GM19468 (cell line): ENCODE measurements around the gene C17orf100.

ENCODE experiments used
- ATAC-seq: cut with Tn5 transposase; IDR thresholded peaks from one replicate; pipeline ENCODE4 v1.9.1; 2021; ENCODE audit warnings: mild to moderate bottlenecking, moderate library complexity, moderate number of reproducible peaks; ENCODE audit not compliant: unreplicated experiment; ENCODE audit errors: extremely low read depth

C17orf100 gene

DNA sequence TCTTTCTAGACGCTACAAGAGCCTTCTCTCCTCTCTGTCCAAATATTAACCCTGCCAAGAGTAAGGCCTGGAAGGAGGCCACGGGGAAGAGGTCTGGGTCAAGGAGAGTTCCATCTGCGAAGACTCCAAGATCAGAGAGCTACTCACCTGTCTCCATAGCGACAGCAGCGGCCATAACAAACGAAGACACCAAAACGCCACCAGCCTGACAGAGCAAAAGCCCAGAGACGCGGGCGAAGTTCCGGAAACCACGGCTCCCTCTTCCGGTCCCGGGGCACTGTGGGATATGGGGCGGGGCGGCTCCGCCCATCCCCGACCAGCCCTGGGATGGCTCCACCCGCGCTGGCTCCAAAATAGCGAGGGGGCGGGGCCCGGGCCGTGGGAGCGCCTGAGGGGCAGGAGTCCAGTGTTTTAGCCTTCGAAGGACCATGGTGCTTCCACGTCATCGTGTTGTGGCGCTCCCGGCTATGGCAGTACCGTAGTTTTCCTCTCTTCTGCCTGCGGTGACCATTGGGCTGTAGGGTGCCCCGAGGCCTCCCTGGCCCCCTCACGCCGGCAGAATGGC, at the start of gene C17orf100, which contains the start of gene MED31:
C17orf100 (plus strand) TSS at position 409 of the 565 bp plus-strand sequence; CDS start at position 561, 152 bp downstream.
MED31 (minus strand) TSS at position 252 of the 565 bp plus-strand sequence; CDS start at position 175, 77 bp downstream.
- ATAC-seq: peak; percentile 78

DNA sequence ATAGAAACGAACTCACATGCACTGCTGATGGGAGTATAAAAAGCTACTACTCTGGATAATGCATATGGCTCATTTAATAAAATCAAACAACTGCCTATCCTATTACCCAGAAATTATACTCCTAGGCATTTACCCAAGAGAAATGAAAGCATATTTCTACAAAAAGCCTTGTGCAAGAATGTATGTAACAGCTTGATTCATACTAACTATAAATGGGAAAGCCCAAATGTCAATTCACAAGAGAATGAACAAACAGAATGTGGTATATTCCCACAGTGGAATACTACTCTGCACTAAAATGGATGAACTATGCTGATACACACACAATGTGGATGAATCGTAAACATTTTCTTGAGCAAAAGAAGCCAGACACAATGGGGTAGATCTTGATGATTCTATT, 49.4 kb upstream of the C17orf100 start:
- ATAC-seq: no peak

DNA sequence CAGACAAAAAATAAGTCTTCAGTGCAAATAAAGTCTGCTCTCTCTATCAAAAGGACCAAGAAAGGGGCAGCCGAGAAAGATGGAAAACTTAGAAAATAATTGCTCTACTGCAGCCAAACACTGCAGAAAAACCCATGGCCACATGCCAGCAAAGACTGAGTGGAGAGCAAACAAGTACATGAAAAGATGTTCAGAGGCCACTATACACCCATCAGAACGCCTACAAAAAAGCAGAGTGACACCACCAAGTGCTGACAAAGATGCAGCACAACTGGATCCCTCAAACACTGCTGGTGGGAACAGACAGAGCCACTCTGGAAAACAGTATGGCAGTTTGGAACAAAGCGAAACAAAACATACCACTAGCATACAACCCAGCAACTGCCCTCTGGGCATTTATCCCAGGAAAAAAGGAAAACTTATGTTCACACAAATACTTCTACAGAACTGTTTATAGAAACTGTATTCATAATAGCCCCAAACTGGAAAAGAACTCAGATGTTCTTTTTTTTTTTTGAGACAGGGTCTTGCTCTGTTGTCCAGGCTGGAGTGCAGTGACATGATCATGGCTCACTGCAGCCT, 47.7 kb upstream of the C17orf100 start:
- no peak for ATAC-seq

DNA sequence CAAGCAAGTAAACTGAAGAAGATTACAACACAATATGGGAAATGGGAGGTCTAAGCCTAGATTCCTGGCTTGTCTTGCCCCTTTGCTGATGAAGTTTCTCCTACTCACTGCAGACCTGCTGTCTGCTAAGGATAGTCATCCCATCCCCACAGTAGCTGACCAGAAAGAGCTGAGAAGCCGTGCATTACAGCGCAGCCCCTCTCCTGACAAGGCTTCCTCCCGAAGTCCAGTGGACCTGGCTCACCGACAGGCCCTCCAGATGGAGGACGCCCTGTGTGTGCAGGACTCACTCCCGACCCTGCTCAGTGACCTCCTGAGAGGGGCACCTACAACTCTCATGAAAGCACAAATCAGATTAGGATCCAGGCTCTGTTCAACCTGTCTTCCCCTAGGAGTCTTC, 46.4 kb upstream of the C17orf100 start:
- ATAC-seq: no peak

DNA sequence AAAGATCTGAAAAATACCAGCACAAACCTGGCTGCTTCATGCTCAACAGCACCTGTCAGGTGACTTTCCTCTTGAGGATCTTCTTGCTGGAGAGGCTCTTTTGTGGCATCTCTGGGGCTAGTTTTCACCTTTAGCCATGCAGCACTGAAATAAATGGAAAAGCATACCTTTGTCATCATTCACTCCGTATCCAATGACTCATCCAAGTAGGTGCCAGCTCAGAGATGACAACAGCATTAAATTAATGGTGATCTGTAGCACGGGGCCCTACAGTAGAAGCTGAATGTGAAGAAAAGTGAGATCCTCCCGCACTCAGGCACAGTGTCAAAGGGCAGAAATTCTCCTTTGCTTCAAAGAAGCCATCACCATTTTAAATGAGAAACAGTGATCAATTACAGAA, 43.2 kb upstream of the C17orf100 start:
- no peak for ATAC-seq

DNA sequence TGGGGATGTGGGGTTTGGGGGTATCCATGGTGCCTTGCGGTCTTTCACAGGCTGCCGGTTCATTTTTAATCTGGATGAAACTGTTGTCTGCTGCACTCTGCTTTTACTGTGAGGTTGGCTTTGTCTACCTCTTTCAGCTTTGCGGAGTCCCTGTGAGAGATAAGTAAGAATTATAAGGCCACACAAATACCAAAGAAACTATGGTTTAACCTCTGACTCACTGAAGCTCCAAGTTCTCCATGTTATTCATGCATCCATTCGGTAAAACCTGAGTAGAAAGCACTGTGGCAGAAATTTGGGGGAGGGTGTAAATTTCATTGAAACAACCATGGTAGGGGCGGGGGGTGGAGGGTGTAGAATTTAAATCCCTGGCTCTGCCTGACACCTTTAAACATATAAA, 41.6 kb upstream of the C17orf100 start:
- ATAC-seq: no peak

DNA sequence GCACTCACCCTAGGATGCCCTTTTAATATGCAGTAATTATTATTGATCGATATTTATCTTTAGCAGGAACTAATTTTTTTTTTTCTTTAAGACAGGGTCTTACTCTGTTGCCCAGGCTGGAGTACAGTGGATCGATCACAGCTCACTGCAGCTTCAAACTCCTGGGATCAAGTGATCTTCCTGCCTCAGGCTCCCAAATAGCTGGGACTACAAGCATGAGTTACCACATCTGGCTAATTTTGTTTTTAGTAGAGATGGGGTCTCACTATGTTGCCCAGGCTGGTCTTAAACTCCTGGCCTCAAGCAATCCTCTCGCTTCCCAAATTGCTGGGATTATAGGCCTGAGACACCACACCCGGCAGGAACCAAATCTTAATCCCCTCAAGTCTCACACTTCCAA, 40.3 kb upstream of the C17orf100 start:
- no peak for ATAC-seq

DNA sequence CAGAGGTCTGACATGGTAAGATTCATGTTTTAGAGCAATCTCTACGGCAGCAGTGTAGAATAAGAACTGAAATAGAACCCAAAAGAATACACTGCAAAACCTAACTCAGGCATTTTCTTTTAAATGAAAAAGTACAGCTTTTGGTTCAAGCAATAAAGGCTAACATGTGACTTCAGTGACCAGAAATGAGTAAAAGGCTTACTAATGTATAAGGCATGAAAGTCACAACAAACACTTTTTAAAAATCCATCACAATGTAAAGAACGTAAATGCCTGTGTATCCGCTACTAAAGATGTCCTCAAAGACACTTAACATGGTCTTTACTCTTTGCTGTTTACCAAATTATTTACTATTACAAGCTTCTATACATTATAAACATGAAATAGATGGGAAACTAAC, 27.6 kb upstream of the C17orf100 start:
- no peak for ATAC-seq

DNA sequence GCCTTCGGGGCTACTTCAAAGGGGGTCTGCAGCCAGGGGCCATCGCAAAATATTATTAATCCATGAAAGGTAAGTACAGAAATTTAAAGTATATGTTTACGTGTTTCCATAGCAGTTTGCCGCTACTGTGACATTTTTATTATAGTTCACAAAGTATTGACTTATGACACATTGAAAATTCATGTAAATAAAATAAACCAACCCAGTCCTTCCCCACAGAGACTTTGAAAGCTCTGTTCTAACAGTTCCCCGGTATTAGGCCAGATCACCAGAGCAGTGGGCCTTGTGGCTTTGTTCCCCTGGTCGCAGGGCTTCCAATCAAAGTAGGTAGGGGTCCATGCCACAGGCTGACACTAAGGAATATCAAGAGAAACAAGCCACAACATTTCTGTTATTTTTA, 24.9 kb upstream of the C17orf100 start:
- ATAC-seq: no peak

DNA sequence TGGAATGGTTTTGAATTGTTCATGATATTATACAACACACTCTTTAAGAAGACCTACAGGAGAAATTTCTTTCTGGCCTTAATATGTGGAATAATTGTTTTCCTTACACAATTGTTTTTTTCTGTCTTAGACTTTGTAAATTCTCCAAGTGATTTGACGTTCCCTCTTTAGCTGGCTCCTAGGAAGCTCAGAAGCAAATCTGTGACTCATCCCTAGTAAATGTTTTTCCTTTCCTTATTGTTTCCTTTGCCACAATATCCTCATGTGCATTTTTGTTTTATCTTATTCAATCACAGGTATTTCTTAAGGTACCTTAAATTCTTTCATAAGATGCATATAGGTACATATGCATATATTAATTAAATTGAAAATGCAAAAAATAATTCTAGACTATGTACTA, 24.5 kb upstream of the C17orf100 start:
- no peak for ATAC-seq

DNA sequence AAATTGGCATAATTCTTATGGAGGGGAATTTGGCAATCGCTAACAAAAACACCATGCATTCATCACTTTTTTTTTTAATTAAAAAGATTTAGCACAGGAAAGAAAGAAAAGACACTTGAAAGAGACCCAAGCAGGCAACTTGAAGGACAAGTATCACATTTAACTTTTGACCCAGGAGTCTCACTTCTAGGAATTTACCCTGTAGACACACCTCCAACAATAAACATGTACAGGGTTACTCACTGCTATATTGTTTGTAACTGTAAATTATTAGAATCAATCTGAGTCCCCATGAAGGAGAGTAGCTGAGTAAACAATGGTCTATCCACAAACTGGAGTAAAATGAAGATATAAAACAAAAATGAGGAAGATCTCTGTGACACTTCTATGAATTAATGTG, 21.2 kb upstream of the C17orf100 start:
- no peak for ATAC-seq

DNA sequence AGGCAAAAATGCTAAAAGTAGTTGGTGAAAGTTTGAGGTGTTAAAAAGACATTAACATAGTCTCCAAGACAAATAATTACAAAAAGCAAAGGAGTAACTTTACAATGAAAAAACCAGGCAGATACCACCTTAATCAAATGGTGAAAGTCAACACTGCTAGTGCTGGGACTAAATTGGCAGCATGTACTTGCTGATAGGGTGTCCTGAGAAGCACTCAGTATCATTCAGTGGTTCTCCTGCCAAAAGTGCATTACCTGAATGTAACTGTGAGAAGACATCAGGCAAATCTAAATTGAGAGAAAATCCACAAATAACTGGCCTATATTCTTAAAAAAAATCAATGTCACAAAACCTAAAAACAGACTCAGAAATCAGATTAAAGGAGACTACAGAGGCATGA, 19.0 kb upstream of the C17orf100 start:
- no peak for ATAC-seq

DNA sequence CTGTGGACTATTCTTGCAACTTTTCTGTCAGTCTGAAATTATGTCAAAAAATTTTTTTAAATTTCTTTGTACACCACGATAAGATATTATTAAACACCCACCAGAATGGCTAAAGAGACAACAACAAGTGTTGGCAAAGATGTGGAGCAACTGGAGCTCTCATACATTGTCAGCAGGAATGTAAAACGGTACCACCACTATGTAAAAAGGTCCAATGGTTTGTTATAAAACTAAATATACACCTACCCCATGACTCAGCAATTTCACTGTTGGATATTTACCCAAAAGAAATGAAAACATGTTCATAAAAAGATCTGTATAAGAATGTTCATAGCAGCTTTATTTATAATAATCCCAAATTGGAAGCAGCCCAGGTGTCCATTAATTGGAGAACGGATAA, 18.3 kb upstream of the C17orf100 start:
- no peak for ATAC-seq

DNA sequence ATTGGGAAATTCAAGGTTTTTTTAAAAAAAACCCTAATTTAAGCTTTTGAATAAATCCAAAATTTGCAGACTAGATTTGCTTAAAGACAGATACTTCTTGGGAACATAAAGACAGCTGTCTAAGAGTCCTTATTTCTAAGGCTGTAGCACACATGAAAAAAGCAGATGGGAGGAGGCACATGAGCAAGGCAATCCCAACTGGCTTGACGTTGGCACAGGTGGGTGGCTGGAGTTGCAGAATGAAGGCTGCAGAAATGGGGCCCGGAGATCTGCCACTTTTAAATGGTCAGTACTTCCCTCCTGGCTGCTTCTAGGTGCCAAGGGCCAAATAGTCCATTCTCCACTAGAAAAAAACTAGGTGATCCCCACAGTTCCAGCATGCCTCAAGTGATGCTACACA, 15.5 kb upstream of the C17orf100 start:
- no peak for ATAC-seq

DNA sequence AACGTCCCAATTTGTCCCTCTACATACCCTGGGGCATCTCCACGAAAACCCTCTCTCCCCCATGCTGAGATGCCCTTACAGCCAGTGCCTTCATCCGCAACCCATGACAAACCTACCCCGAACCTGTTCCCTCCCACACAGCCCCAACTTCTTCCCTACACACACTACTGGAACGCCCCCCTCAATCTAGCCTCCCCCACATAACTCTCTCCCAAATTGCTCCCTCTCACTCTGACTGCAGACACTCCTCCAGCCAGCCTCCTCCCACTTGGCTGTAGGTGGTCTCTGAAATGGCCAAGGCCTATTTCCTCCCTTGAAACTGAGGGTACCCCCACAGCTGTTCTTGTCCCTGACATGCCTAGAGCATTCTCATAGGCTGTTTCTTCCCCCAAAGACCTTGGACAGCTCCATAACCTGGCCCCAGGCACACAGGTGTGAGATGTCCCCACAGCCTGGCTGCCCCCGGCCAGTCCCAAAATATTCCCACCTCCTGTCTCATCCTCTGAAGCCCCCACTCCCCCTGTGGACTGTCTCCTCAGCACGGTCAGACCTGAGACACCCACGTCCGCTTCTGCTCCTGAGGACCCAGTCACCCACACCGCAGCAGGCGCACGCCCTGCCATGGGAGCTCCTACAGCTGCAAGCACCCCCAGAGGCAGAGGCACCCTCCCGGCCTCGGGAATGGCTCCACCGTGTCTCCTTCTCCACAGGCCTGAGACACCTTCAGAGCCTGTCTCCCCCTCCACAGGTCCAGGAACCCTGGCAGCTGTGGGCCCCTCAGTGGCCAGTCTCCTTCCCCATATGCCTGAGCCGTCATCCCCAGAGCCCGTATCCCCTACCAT, 14.7 kb upstream of the C17orf100 start:
- ATAC-seq: no peak

DNA sequence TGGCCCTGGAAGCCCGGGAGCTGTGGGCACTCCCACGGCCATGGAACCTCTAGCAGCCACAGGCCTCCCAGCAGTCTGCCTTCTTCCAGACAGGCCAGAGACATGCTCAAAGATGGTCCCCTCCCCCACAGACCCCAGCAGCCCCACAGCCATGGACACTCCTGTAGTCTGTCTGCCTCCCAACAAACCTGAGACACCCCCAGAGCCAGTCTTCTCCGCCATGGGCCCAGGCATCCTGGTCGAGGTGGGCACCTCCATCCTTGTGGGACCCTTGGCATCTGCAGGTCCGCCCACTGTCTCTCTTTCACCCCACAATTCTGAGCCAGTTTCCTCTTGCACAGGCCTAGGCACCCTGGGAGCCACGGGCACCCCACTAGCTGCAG, 14.1 kb upstream of the C17orf100 start:
- no peak for ATAC-seq

DNA sequence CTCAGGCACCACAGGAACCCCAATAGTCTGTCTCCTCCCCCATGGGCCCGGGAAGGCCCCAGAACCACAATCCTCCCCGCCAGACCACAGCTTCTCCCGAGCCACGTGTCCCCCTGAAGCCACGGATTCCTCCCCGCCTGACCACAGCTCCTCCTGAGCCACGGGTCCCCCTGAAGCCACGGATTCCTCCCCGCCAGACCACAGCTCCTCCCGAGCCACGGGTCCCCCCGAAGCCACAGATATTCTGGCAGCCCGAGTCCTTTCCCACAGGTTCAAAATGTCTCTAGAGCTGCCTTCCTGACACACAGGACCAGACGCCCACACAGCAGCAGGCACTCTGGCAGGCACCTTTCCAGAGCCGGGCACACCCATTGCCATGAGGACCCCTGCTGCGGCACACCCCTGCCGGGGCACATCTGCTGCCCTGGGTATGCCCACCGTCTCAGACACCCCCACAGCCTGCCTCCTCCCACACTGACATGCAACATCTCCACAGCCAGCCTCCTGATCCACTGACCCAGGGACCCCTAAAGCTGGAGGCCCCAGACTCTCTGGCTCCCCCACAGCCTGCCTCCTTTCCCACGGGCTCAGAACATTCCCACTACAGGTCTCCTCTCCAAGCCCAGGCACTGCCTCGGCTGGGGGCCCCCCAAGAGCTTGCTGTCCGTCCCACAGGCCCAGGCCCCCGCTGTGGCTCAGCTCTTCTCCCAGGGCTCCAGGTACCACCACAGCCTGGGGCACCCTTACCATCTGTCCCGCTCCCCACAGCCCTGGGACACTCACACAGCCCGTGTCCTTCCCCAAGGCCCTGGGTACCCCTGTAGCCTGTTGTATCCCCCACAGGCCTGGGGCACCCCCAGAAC, 13.3 kb upstream of the C17orf100 start:
- ATAC-seq: no peak

DNA sequence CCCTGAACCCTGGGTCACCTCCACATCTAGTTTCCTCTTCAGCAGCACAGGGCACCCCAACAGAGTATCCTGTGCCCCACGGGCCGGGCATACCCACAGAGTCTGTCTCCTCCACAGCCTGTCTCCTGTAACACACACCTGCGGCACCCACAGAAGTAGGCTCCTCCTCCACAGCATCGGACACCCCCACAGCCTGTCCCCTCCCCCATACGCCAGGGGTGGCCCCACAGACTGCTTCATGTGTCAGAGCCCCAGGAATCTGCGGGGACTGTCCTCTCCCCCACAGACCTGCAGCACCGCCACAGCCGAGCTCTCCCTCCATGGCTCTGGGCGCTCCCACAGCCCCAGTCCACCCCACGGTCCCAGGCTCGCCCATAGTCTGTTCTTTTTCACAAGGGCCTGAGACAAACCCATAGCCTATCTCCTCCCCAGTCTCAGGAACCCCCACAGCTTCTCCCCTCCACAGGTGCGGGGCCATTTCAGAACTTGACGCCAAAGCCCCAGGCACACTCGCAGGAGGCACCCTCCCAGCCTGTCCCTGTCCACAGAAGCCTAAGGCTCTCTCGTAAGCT, 12.5 kb upstream of the C17orf100 start:
- ATAC-seq: no peak

DNA sequence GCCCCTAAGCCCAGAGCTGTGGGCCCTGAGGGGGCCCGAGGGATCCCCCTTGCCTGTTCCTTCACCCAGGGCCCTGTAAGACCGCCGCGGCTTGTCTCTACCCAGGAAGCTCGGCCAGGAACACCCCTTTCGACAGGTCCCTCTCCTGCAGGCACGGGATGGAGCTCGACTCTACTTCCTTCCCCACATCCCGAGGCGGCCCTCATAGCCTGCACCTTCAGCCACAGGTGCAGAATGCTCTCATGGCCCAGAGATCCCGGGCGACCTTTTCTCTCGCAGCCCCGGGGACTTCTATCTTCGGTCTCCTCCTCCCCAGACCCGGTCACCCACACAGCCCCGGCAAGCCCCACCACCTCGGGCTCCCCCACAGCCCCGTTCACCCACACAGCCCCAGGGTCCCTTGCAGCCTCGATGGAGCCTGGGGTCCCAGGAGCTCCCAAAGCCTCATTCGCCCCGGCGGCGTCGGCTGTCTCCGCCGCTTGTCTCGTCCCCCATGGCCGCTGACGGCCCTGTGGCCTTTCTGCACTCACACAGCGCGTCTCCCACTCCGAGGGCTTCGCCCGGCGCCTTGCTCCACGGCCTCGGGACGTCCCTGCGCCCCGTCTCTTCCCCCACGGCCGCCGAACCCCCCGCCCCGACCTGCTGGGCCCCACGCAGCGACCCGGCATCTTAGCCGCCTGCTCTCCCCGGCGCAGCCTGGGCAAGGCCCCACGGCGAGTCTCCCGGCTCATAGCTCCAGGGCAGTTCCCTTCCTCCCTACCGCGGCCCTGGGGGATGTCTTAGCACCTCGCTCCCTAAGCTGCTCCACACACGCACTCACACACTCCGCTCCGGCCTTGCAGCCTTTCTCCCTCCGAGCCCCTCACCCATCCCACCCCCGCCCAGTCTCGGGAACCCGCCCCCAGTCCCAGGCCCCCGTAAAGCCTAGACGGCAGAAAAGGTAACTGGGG, 11.7 kb upstream of the C17orf100 start:
- no peak for ATAC-seq
